CD4-positive, alpha-beta memory T cell (primary cell): ENCODE data around the gene RAB27A. TPM values are rescaled to one million over a fixed set of nuclear protein-coding genes. Genes with fewer than 3 reads are reported as not detected.

Experiments
- polyA plus RNA-seq, 2 donors: library from polyadenylated mRNA; unstranded; fragments of 300-500 nt; fragmentation: Illumina TruSeq; gene quantifications; one replicate each; pipeline ENCODE4 v1.2.3, GENCODE V29; 2021
- total RNA-seq, 2 experiments: library from RNA; stranded (reverse); gene quantifications; one replicate each; pipeline ENCODE4 v1.2.3, GENCODE V29; 2021

RAB27A gene
- total and polyA plus RNA-seq, 4 experiments from 2014 or later = 44.6 to 55.7 (median 52.3) TPM

Other genes with a start within 250 kb of the RAB27A start
- 100 to 1,000 TPM; 103 to 107 TPM for gene RSL24D1, start 92.9 kb downstream of the RAB27A start, total RNA-seq
- 100 to 1,000 TPM in 1 of 2 donors, 10 to 100 TPM in 1; 82.6 to 153 TPM for gene RSL24D1, start 92.9 kb downstream of the RAB27A start, polyA plus RNA-seq
- 10 to 100 TPM; 14.1 to 20.3 TPM for gene PIGBOS1, start 29.3 kb upstream of the RAB27A start, total RNA-seq
- 10 to 100 TPM; 27.8 to 37.8 TPM for gene PIGBOS1, start 29.3 kb upstream of the RAB27A start, polyA plus RNA-seq
- gene PIGB, start 29.4 kb upstream of the RAB27A start, total RNA-seq = 10 to 100 TPM; 26.4 to 28.6 TPM
- gene PIGB, start 29.4 kb upstream of the RAB27A start, polyA plus RNA-seq = 10 to 100 TPM; 13.0 to 18.7 TPM
- gene CCPG1, start 118.5 kb upstream of the RAB27A start, total RNA-seq = 10 to 100 TPM; 35.4 to 38.2 TPM
- gene CCPG1, start 118.5 kb upstream of the RAB27A start, polyA plus RNA-seq = 10 to 100 TPM; 30.7 to 44.2 TPM
- gene PIERCE2, start 118.7 kb upstream of the RAB27A start, total RNA-seq = not detected
- gene PIERCE2, start 118.7 kb upstream of the RAB27A start, polyA plus RNA-seq = under 1 TPM; 0.30 to 0.75 TPM
- under 1 TPM in 1 of 2 experiments, not detected in 1; 0.38 TPM for gene DNAAF4, start 218.4 kb upstream of the RAB27A start, total RNA-seq
- under 1 TPM in 1 of 2 donors, not detected in 1; 0.32 TPM for gene DNAAF4, start 218.4 kb upstream of the RAB27A start, polyA plus RNA-seq